Measurements from ENCODE around the gene ZNF146. TPM values are rescaled to one million over a fixed set of nuclear protein-coding genes. Genes with fewer than 3 reads are reported as not detected.
"Not testable (repeated sequence)": the region's sequence is repeated elsewhere in the genome, so short reads cannot be mapped to it uniquely, and the experiment has no call there.

Gene ZNF146
- total RNA-seq, 1 donor from 2014 or later: 68.7 TPM

GRCh38 chr19:36225219-36225892 lies 10.4 kb downstream of the ZNF146 start:
- no peak for DNase-seq (ENCODE audit: extremely low read depth, low read depth, low spot score)

GRCh38 chr19:36233626-36234025 lies 18.7 kb downstream of the ZNF146 start:
- not testable (repeated sequence) for DNase-seq (ENCODE audit: extremely low read depth, low read depth, low spot score)

- DNase-seq (ENCODE audit: extremely low read depth, low read depth, low spot score): no peak
Observed at GRCh38 chr19:36236304-36236945, 21.5 kb downstream of the ZNF146 start.

GRCh38 chr19:36236946-36237310 lies 22.0 kb downstream of the ZNF146 start:
- no peak for DNase-seq (ENCODE audit: extremely low read depth, low read depth, low spot score)

- DNase-seq (ENCODE audit: extremely low read depth, low read depth, low spot score): no peak
Observed at GRCh38 chr19:36244066-36244465, 29.2 kb downstream of the ZNF146 start.

- no peak for DNase-seq (ENCODE audit: extremely low read depth, low read depth, low spot score)
Observed at GRCh38 chr19:36245210-36246005, 30.5 kb downstream of the ZNF146 start.

GRCh38 chr19:36246006-36246481 lies 31.1 kb downstream of the ZNF146 start:
- DNase-seq (ENCODE audit: extremely low read depth, low read depth, low spot score): no peak

- DNase-seq (ENCODE audit: extremely low read depth, low read depth, low spot score): no peak
Observed at GRCh38 chr19:36252047-36252446, 37.1 kb downstream of the ZNF146 start.

GRCh38 chr19:36254848-36255247 lies 39.9 kb downstream of the ZNF146 start:
- DNase-seq (ENCODE audit: extremely low read depth, low read depth, low spot score): no peak

- no peak for DNase-seq (ENCODE audit: extremely low read depth, low read depth, low spot score)
Observed at GRCh38 chr19:36255316-36255715, 40.4 kb downstream of the ZNF146 start.

- no peak for DNase-seq (ENCODE audit: extremely low read depth, low read depth, low spot score)
Observed at GRCh38 chr19:36256064-36256463, 41.2 kb downstream of the ZNF146 start.

GRCh38 chr19:36256853-36257519 lies 42.1 kb downstream of the ZNF146 start:
- no peak for DNase-seq (ENCODE audit: extremely low read depth, low read depth, low spot score)

GRCh38 chr19:36257520-36257876 lies 42.6 kb downstream of the ZNF146 start:
- DNase-seq (ENCODE audit: extremely low read depth, low read depth, low spot score): no peak

GRCh38 chr19:36258028-36258875 lies 43.3 kb downstream of the ZNF146 start:
- no peak for DNase-seq (ENCODE audit: extremely low read depth, low read depth, low spot score)

GRCh38 chr19:36259211-36259610 lies 44.3 kb downstream of the ZNF146 start:
- no peak for DNase-seq (ENCODE audit: extremely low read depth, low read depth, low spot score)

GRCh38 chr19:36265064-36265463 lies 50.2 kb downstream of the ZNF146 start:
- no peak for DNase-seq (ENCODE audit: extremely low read depth, low read depth, low spot score)

- DNase-seq (ENCODE audit: extremely low read depth, low read depth, low spot score): no peak
Observed at GRCh38 chr19:36265856-36266374, 51.0 kb downstream of the ZNF146 start.

GRCh38 chr19:36266375-36266961 lies 51.6 kb downstream of the ZNF146 start:
- no peak for DNase-seq (ENCODE audit: extremely low read depth, low read depth, low spot score)

GRCh38 chr19:36267061-36267845 lies 52.3 kb downstream of the ZNF146 start:
- no peak for DNase-seq (ENCODE audit: extremely low read depth, low read depth, low spot score)
